GM12878 (cell line): ENCODE results near the gene KANTR.

ENCODE experiments used
- CHD4 ChIP-seq: fragments of 200-600 bp; sonication (generic); IDR thresholded peaks from 2 replicates; pipeline ENCODE4 v1.6.1; 2016; ENCODE audit warnings: mild to moderate bottlenecking
- CTCF ChIP-seq, 3 experiments: IDR thresholded peaks in 2 of 3; conservative IDR thresholded peaks in 1 of 3; 2 replicates each; pipeline ENCODE4 v1.5.1; 2011; ENCODE audit warnings: low read depth in 3 of 3, low read length in 3 of 3, mild to moderate bottlenecking in 3 of 3, control low read depth in 2 of 3, moderate library complexity in 2 of 3, inconsistent platforms in 1 of 3, mixed read lengths in 1 of 3; ENCODE audit not compliant: control insufficient read depth in 2 of 3, insufficient read depth in 1 of 3; ENCODE audit errors: extremely low read depth in 1 of 3
- MAX ChIP-seq: IDR thresholded peaks from 2 replicates; pipeline ENCODE4 v1.6.1; 2012; ENCODE audit warnings: low read depth, low read length, improper control_type of control experiment
- POLR2A ChIP-seq: IDR thresholded peaks from 2 replicates; pipeline ENCODE4 v1.6.1; 2011; ENCODE audit warnings: low read depth, mild to moderate bottlenecking, low read length
- POLR2AphosphoS5 ChIP-seq: IDR thresholded peaks from 2 replicates; pipeline ENCODE4 v1.6.1; 2011; ENCODE audit warnings: mild to moderate bottlenecking, low read length, inconsistent platforms
- TCF12 ChIP-seq: IDR thresholded peaks from 2 replicates; pipeline ENCODE4 v1.6.1; 2011; ENCODE audit warnings: low read depth, mild to moderate bottlenecking, low read length
- ZNF274 ChIP-seq: IDR thresholded peaks from one replicate; pipeline ENCODE4 v1.8.0; 2011; ENCODE audit not compliant: insufficient read length, insufficient read depth

GRCh38 chrX:53095796-53096195 lies 1.9 kb downstream of the KANTR start:
- TF ChIP-seq TCF12 (no peak), POLR2A (no peak), CTCF (IDR thresholded peaks at IDR 0.05 in 2 of 3, conservative IDR thresholded peaks at IDR 0.05 in 1 of 3; ENCODE audit: control insufficient read depth in 2 of 3, extremely low read depth in 1 of 3, insufficient read depth in 1 of 3, low read depth in 3 of 3, low read length in 3 of 3) (no peak), MAX (no peak), CHD4 (no peak), ZNF274 (no peak), POLR2AphosphoS5 (no peak)
